Stomach (tissue), 4 donors: ENCODE data around the gene MUSK.

Experiments
- EP300 ChIP-seq: sonication (generic); formaldehyde crosslinking; IDR thresholded peaks from one replicate; pipeline ENCODE4 v1.6.1; 2017; ENCODE audit warnings: antibody characterized with exemption
- POLR2A ChIP-seq, 4 donors: fragments of 450-650 bp; IDR thresholded peaks; one replicate each; pipeline ENCODE4 v1.6.1; 2016; ENCODE audit warnings: antibody characterized with exemption in 4 of 4, control low read depth in 2 of 4, mild to moderate bottlenecking in 1 of 4, moderate library complexity in 1 of 4
- POLR2AphosphoS5 ChIP-seq, 3 donors: sonication (generic); formaldehyde crosslinking; IDR thresholded peaks; one replicate each; pipeline ENCODE4 v1.6.1; 2016; ENCODE audit warnings: antibody characterized with exemption in 3 of 3
- TF ChIP-seq, protein P1 (sequence below), 7 experiments: fragments of 450-650 bp in 4 of 7; fragments of 200-600 bp in 3 of 7; sonication (generic) in 3 of 7; IDR thresholded peaks; one replicate each; pipeline ENCODE4 v1.5.1; 2016 to 2019; ENCODE audit warnings: antibody characterized with exemption in 7 of 7, control low read depth in 2 of 7, mild to moderate bottlenecking in 1 of 7

DNA sequence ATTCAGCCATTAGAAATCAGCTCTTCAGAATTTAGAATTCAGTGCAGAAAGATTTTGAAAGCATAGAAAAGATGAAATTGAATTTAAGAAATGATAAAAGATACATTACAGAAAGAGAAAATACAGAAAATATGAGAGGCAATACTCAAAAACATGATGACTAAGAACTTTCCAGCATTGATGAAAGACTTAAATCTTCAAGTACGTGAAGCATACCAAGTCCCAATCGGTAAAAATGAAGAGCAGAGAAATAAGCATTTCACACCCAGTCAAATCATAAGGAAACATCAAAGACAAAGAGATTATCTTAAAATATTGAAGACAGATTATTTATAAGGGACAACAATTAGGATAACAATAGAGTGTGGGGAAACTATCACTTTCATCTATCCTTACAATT lies 35.1 kb downstream of the MUSK start:
- TF ChIP-seq, protein P1, sequence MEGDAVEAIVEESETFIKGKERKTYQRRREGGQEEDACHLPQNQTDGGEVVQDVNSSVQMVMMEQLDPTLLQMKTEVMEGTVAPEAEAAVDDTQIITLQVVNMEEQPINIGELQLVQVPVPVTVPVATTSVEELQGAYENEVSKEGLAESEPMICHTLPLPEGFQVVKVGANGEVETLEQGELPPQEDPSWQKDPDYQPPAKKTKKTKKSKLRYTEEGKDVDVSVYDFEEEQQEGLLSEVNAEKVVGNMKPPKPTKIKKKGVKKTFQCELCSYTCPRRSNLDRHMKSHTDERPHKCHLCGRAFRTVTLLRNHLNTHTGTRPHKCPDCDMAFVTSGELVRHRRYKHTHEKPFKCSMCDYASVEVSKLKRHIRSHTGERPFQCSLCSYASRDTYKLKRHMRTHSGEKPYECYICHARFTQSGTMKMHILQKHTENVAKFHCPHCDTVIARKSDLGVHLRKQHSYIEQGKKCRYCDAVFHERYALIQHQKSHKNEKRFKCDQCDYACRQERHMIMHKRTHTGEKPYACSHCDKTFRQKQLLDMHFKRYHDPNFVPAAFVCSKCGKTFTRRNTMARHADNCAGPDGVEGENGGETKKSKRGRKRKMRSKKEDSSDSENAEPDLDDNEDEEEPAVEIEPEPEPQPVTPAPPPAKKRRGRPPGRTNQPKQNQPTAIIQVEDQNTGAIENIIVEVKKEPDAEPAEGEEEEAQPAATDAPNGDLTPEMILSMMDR (IDR thresholded peaks at IDR 0.05), result no peak
- TF ChIP-seq EP300 (no peak), POLR2A (IDR thresholded peaks at IDR 0.05) (no peak), POLR2AphosphoS5 (IDR thresholded peaks at IDR 0.05) (no peak)
